Measurements from ENCODE around the gene NRP2.

Gene NRP2

GRCh38 chr2:205781244-205781931 is 99.1 kb downstream of the NRP2 start:
- no peak for DNase-seq

- DNase-seq = no peak
Observed at GRCh38 chr2:205782941-205783340, 100.6 kb downstream of the NRP2 start.

- DNase-seq = no peak
Observed at GRCh38 chr2:205783872-205784499, 101.7 kb downstream of the NRP2 start.

- DNase-seq = no peak
Observed at GRCh38 chr2:205785507-205786260, 103.4 kb downstream of the NRP2 start.

- DNase-seq = no peak
Observed at GRCh38 chr2:205786976-205787375, 104.7 kb downstream of the NRP2 start.

GRCh38 chr2:205787761-205788160 is 105.5 kb downstream of the NRP2 start:
- no peak for DNase-seq

GRCh38 chr2:205789906-205790305 is 107.6 kb downstream of the NRP2 start:
- no peak for DNase-seq

GRCh38 chr2:205792908-205793307 is 110.6 kb downstream of the NRP2 start:
- no peak for DNase-seq

GRCh38 chr2:205796805-205797313 is 114.6 kb downstream of the NRP2 start:
- DNase-seq = no peak

GRCh38 chr2:205797866-205798265 is 115.6 kb downstream of the NRP2 start:
- DNase-seq = no peak

- DNase-seq = no peak
Observed at GRCh38 chr2:205800224-205800623, 117.9 kb downstream of the NRP2 start.

GRCh38 chr2:205800773-205801172 is 118.5 kb downstream of the NRP2 start:
- DNase-seq = no peak

GRCh38 chr2:205802065-205802464 is 119.8 kb downstream of the NRP2 start:
- no peak for DNase-seq

GRCh38 chr2:205802941-205803340 is 120.6 kb downstream of the NRP2 start:
- DNase-seq = no peak

- DNase-seq = no peak
Observed at GRCh38 chr2:205803500-205803899, 121.2 kb downstream of the NRP2 start.

- DNase-seq = no peak
Observed at GRCh38 chr2:205805136-205805535, 122.8 kb downstream of the NRP2 start.

GRCh38 chr2:205806143-205806905 is 124.0 kb downstream of the NRP2 start:
- DNase-seq = no peak

- no peak for DNase-seq
Observed at GRCh38 chr2:205807229-205807628, 124.9 kb downstream of the NRP2 start.

GRCh38 chr2:205807758-205808157 is 125.5 kb downstream of the NRP2 start:
- DNase-seq = no peak

GRCh38 chr2:205808486-205809121 is 126.3 kb downstream of the NRP2 start:
- DNase-seq = no peak

- DNase-seq = no peak
Observed at GRCh38 chr2:205811387-205811786, 129.1 kb downstream of the NRP2 start.

- no peak for DNase-seq
Observed at GRCh38 chr2:205814039-205814364, 131.7 kb downstream of the NRP2 start.

- DNase-seq = no peak
Observed at GRCh38 chr2:205815673-205816072, 133.4 kb downstream of the NRP2 start.
